ENCODE measurements around the gene RAB43. TPM values are rescaled to one million over a fixed set of nuclear protein-coding genes. Genes with fewer than 3 reads are reported as not detected.

The RAB43 gene
- total RNA-seq, 1 experiment from 2014 or later = 13.5 TPM

GRCh38 chr3:129045675-129046036 lies 75.9 kb downstream of the RAB43 start:
- Histone ChIP-seq H3K9me2 (ENCODE audit: insufficient read depth) (no peaks in the 10 kb centered on the region), H3K4me3 (replicated peaks in 1 of 2; ENCODE audit: low read depth in 1 of 2, low read length in 2 of 2) (no peak overlapping the region), H4K20me1 (ENCODE audit: insufficient read depth) (no peaks in the 10 kb centered on the region), H3K4me1 (ENCODE audit: control insufficient read depth in 1 of 2, insufficient read depth in 2 of 2, low read length in 2 of 2) (no peaks in the 10 kb centered on the region), H2AFZ (ENCODE audit: low read depth, low read length, poor library complexity, severe bottlenecking) (no peak overlapping the region), H3K79me2 (ENCODE audit: insufficient read depth, low read length) (no peaks in the 10 kb centered on the region), H3K9me3 (ENCODE audit: control insufficient read depth in 1 of 2, insufficient read depth in 1 of 2, low read depth in 1 of 2, low read length in 2 of 2) (no peaks in the 10 kb centered on the region), H3K27me3 (ENCODE audit: insufficient read depth, low read length) (0 out of 2 replicates have a peak, but pooled peaks cover 3% of the 10 kb centered on the region), H3K36me3 (ENCODE audit: control insufficient read depth in 1 of 2, insufficient read depth in 2 of 2, low read length in 2 of 2) (no peaks in the 10 kb centered on the region), H3K9ac (ENCODE audit: low read length) (no peak overlapping the region), H3K27ac (ENCODE audit: low read depth, low read length) (no peak overlapping the region), H3K4me2 (ENCODE audit: low read length) (no peak overlapping the region)
- ChIA-PET CTCF (no interaction called here), POLR2A (no interaction called here), RAD21 (ENCODE audit: low non-redundant PET in 1 of 2, low total read pairs in 2 of 2, uncharacterized antibody in 2 of 2, unreplicated experiment in 2 of 2) (no interaction called here)
- TF ChIP-seq EZH2phosphoT487 (IDR thresholded peaks at IDR 0.05; ENCODE audit: borderline replicate concordance) (no peak), CBX3 (IDR thresholded peaks at IDR 0.05; ENCODE audit: low read depth) (no peak), FOSL1 (IDR thresholded peaks at IDR 0.05; ENCODE audit: low read depth) (no peak), JUND (IDR thresholded peaks at IDR 0.05) (no peak)
- TF ChIP-seq, protein P1, sequence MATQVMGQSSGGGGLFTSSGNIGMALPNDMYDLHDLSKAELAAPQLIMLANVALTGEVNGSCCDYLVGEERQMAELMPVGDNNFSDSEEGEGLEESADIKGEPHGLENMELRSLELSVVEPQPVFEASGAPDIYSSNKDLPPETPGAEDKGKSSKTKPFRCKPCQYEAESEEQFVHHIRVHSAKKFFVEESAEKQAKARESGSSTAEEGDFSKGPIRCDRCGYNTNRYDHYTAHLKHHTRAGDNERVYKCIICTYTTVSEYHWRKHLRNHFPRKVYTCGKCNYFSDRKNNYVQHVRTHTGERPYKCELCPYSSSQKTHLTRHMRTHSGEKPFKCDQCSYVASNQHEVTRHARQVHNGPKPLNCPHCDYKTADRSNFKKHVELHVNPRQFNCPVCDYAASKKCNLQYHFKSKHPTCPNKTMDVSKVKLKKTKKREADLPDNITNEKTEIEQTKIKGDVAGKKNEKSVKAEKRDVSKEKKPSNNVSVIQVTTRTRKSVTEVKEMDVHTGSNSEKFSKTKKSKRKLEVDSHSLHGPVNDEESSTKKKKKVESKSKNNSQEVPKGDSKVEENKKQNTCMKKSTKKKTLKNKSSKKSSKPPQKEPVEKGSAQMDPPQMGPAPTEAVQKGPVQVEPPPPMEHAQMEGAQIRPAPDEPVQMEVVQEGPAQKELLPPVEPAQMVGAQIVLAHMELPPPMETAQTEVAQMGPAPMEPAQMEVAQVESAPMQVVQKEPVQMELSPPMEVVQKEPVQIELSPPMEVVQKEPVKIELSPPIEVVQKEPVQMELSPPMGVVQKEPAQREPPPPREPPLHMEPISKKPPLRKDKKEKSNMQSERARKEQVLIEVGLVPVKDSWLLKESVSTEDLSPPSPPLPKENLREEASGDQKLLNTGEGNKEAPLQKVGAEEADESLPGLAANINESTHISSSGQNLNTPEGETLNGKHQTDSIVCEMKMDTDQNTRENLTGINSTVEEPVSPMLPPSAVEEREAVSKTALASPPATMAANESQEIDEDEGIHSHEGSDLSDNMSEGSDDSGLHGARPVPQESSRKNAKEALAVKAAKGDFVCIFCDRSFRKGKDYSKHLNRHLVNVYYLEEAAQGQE (IDR thresholded peaks at IDR 0.05; ENCODE audit: low read depth) = no peak
- BruUV-seq (replicated peaks) = no TSS peak
- ATAC-seq (no peak), DNase-seq (ENCODE audit: low read depth, low spot score) (no peak)
- intact Hi-C loops (cut with micrococcal nuclease) = no loop called here

- no peaks in the 10 kb centered on the region for H3K36me3 ChIP-seq (ENCODE audit: control insufficient read depth in 1 of 2, insufficient read depth in 2 of 2, low read length in 2 of 2)
- ChIA-PET RAD21 (ENCODE audit: low non-redundant PET in 1 of 2, low total read pairs in 2 of 2, uncharacterized antibody in 2 of 2, unreplicated experiment in 2 of 2) (no interaction called here), CTCF (no interaction called here), POLR2A (no interaction called here)
- H2AFZ ChIP-seq (ENCODE audit: low read depth, low read length, poor library complexity, severe bottlenecking) = no peak overlapping the region
- H3K9ac ChIP-seq (ENCODE audit: low read length) = no peak overlapping the region
- H3K27ac ChIP-seq (ENCODE audit: low read depth, low read length) = no peak overlapping the region
- intact Hi-C loops (cut with micrococcal nuclease) = no loop called here
- 0 out of 2 replicates have a peak, but pooled peaks cover 3% of the 10 kb centered on the region for H3K27me3 ChIP-seq (ENCODE audit: insufficient read depth, low read length)
- BruUV-seq (replicated peaks) = no TSS peak
- no peak overlapping the region for H3K4me2 ChIP-seq (ENCODE audit: low read length)
- no peak for TF ChIP-seq JUND (IDR thresholded peaks at IDR 0.05)
- TF ChIP-seq CBX3 (IDR thresholded peaks at IDR 0.05; ENCODE audit: low read depth) = no peak
- TF ChIP-seq EZH2 (IDR thresholded peaks at IDR 0.05) = no peak
- no peak for TF ChIP-seq ATF3 (IDR thresholded peaks at IDR 0.05)
- TF ChIP-seq, protein P2, sequence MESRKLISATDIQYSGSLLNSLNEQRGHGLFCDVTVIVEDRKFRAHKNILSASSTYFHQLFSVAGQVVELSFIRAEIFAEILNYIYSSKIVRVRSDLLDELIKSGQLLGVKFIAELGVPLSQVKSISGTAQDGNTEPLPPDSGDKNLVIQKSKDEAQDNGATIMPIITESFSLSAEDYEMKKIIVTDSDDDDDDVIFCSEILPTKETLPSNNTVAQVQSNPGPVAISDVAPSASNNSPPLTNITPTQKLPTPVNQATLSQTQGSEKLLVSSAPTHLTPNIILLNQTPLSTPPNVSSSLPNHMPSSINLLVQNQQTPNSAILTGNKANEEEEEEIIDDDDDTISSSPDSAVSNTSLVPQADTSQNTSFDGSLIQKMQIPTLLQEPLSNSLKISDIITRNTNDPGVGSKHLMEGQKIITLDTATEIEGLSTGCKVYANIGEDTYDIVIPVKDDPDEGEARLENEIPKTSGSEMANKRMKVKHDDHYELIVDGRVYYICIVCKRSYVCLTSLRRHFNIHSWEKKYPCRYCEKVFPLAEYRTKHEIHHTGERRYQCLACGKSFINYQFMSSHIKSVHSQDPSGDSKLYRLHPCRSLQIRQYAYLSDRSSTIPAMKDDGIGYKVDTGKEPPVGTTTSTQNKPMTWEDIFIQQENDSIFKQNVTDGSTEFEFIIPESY (IDR thresholded peaks at IDR 0.05; ENCODE audit: extremely low read depth, insufficient replicate concordance, low read length) = no peak
- no peak for TF ChIP-seq YY1 (IDR thresholded peaks at IDR 0.05; ENCODE audit: extremely low read depth, insufficient replicate concordance, low read depth, low read length)
- TF ChIP-seq FOSL1 (IDR thresholded peaks at IDR 0.05; ENCODE audit: low read depth) = no peak
- no peak for TF ChIP-seq POLR2A (IDR thresholded peaks at IDR 0.05; ENCODE audit: borderline replicate concordance, extremely low read depth, insufficient read depth, insufficient read length)
- TF ChIP-seq SRF (IDR thresholded peaks at IDR 0.05; ENCODE audit: low read depth) = no peak
- no peak for TF ChIP-seq SIN3A (IDR thresholded peaks at IDR 0.05; ENCODE audit: low read depth)
- H3K9me3 ChIP-seq (ENCODE audit: control insufficient read depth in 1 of 2, insufficient read depth in 1 of 2, low read depth in 1 of 2, low read length in 2 of 2) = no peaks in the 10 kb centered on the region
- H3K9me2 ChIP-seq (ENCODE audit: insufficient read depth) = no peaks in the 10 kb centered on the region
- ATAC-seq (no peak), DNase-seq (ENCODE audit: low read depth, low spot score) (no peak)
- H3K4me3 ChIP-seq (replicated peaks in 1 of 2; ENCODE audit: low read depth in 1 of 2, low read length in 2 of 2) = no peak overlapping the region
- H3K4me1 ChIP-seq (ENCODE audit: control insufficient read depth in 1 of 2, insufficient read depth in 2 of 2, low read length in 2 of 2) = no peaks in the 10 kb centered on the region
- H4K20me1 ChIP-seq (ENCODE audit: insufficient read depth) = no peaks in the 10 kb centered on the region
- no peaks in the 10 kb centered on the region for H3K79me2 ChIP-seq (ENCODE audit: insufficient read depth, low read length)
These were observed 80.9 kb downstream of the RAB43 start for GRCh38 chr3:129040579-129041300.
